Measurements from ENCODE around the gene ECEL1. TPM values are rescaled to one million over a fixed set of nuclear protein-coding genes. Genes with fewer than 3 reads are reported as not detected.
"Not testable (repeated sequence)": the region's sequence is repeated elsewhere in the genome, so short reads cannot be mapped to it uniquely, and the experiment has no call there.

The ECEL1 gene
- polyA plus RNA-seq, 3 donors = 0.56 to 1.3 (median 0.68) TPM

GRCh38 chr2:232438951-232439757 lies 48.5 kb downstream of the ECEL1 start:
- WGBS, 3 donors = 67 to 81% (median 77%) methylated on average over 15 to 21 of the region's 22 CpGs
- no peak overlapping the region for H3K27ac ChIP-seq (ENCODE audit: low read depth, low read length)

DNA sequence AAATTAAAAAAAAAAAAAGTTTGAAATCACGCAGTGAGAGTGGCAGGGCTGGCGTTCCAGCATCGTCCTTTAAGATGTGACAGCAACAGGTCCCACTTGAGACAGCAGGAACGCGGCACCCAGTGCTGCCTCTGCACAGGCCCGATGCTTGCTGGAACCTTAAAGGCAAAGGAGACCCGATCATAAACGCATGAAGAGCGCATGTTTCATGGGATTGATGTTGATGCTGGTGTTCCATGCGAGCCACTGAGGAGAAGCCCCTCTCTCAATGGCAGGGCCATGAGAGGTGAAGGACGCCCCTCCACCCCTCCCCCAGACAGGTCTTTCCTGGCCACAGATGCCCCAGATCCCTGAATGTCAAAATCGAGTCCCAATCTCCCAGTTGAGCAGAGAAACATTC lies 49.5 kb downstream of the ECEL1 start:
- H3K27ac ChIP-seq (ENCODE audit: low read depth, low read length) = no peak overlapping the region
- WGBS, 3 donors = 76 to 90% (median 84%) methylated on average over 12 of the region's 12 CpGs

DNA sequence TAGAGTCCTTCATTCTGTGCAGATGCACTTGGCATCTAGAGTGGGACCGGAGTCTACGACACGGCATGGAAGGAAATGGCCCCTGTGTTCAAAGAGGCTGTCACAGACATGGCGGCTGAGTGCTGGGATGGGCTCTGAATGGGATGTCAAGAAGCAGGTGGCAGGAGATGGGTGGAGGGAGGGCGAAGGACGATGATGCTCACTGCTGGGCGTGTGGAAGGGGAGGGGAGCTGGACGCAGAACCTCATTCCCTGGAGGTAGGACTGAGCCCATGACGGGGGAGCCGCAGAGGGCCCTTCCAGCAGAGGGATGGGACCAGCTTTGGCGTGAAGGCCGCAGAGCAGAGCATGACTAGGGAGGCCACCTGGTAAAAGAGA lies 50.5 kb downstream of the ECEL1 start:
- WGBS, 3 donors = 82 to 90% (median 90%) methylated on average over 12 of the region's 12 CpGs

GRCh38 chr2:232436381-232437194 lies 51.0 kb downstream of the ECEL1 start:
- H3K27ac ChIP-seq (ENCODE audit: low read depth, low read length) = no peak overlapping the region
- 83 to 88% (median 85%) methylated on average over 15 of the region's 15 CpGs for WGBS, 3 donors

More for the DNA sequence above, 50.5 kb downstream of the ECEL1 start:
- H3K27ac ChIP-seq (ENCODE audit: low read depth, low read length) = no peak overlapping the region

GRCh38 chr2:232435805-232436204 lies 51.8 kb downstream of the ECEL1 start:
- 81 to 90% (median 90%) methylated on average over 7 of the region's 7 CpGs for WGBS, 3 donors
- no peak overlapping the region for H3K27ac ChIP-seq (ENCODE audit: low read depth, low read length)

DNA sequence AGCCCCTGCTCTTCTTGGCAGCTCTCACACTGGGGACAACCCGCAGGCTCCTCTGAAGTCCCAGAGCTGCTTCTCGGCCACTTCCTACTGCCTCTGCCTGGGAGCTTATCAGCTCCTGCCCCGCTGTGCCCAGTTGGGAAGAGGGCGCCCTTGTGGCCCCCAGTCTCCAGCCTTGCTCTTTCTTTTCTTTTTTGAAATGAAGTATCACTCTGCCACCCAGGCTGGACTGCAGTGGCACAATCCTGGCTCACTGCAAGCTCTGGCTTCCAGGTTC lies 52.3 kb downstream of the ECEL1 start:
- 84 to 93% (median 88%) methylated on average over 4 of the region's 4 CpGs for WGBS, 3 donors
- no peak overlapping the region for H3K27ac ChIP-seq (ENCODE audit: low read depth, low read length)

- 90 to 94% (median 91%) methylated on average over 11 to 12 of the region's 12 CpGs for WGBS, 3 donors
Observed at GRCh38 chr2:232434563-232435374, 52.9 kb downstream of the ECEL1 start.

DNA sequence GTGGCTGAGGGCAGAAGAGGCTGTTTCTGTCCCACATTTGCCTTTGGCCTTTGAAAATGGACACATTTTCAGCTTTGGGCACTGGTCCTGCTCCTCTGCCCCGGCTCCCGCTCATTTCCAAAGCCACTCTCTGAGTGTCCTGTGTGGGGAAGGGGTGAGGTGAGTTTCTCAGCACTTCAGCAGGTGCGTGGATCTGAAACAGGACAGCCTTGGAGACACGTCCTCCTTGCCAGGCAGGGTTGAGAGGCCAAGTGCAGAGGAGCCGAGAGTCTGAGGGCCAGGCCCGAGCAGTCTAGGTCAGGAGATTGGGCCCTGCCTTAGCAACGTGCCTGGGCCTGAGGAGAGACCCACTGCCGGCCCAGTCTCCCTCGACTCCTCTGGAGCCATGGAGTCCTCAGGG lies 53.5 kb downstream of the ECEL1 start:
- WGBS, 3 donors = 72 to 89% (median 89%) methylated on average over 9 of the region's 9 CpGs
- H3K27ac ChIP-seq (ENCODE audit: low read depth, low read length) = no peak overlapping the region

More at GRCh38 chr2:232434563-232435374, 52.9 kb downstream of the ECEL1 start:
- no peak overlapping the region for H3K27ac ChIP-seq (ENCODE audit: low read depth, low read length)

- WGBS, 3 donors = 88 to 95% (median 94%) methylated on average over 8 to 9 of the region's 9 CpGs
- not testable (repeated sequence) for H3K27ac ChIP-seq (ENCODE audit: low read depth, low read length)
Observed at GRCh38 chr2:232433622-232434021, 54.0 kb downstream of the ECEL1 start.

DNA sequence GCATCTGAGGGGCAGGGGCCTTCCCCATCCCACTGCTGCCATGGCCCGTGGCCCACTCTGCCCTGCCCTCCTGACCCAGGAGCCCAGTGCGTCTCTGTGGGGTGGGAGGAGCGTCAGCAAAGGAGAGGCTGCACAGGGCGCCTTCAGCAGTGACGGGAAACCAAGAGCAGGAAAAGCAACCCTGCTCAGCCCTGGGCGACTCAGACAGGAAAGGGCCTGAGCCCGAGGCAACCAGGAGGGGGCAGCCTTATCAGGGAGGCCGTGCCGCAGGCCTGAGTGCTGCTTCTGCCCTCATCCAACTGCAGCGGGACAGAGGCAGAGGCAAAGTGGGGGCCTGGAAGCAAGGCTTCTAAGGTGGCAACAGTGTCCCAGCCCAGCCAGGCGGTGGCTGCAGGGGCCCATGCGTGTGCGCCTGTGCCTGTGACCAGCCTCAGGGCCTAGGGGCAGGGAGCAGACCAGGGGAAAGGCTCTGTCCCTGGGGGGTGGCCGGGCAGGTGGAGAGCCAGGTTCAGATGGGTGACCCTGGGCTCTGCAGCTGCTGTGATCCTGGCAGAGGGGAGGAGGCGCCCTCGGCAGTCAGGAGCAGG lies 54.9 kb downstream of the ECEL1 start:
- WGBS, 3 donors = 63 to 79% (median 70%) methylated on average over 13 to 16 of the region's 16 CpGs
- no peak overlapping the region for H3K27ac ChIP-seq (ENCODE audit: low read depth, low read length)

DNA sequence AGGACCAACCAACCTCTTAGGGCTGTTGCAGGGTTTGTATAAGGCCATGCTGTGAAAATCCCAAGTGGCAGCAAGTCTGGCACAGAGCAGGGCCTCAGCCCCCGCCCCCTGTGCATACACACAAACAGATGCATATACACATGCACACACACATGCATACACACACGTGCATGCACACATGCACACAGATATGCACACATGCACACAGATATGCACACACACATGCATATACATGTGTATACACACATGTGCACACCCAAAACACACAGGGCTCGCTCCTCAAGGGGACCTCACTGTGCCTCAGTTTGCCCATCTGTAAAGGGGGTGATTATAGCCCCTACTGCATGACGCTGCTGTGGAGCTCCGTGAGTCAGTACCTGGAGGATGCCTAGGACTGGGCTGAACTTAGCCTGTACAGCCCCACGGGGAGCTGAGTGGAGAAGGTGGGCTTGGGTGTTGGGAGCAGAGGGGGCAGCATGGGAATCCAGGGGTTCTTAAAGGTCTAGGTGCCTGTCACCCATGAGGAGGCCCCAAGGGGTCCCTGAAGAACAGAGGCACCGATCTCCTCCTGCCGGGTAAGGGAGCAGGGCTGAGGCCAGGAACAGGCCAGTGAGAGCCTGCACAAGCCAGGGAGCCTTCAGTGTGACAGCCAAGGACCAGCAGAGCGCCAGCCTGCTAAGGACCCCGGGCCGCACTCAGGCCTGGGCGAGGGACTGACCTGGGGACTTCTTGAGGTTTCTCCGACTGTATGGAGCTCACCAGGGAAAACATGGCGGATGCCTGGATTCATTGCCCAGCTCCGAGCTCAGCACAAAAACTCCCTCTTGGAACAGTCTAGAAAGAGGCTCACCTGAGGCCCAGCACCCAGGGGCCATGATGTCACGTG lies 55.7 kb downstream of the ECEL1 start:
- H3K27ac ChIP-seq (ENCODE audit: low read depth, low read length) = no peak overlapping the region
- WGBS, 3 donors = 78 to 87% (median 86%) methylated on average over 16 of the region's 16 CpGs

Other genes with a start within 250 kb of the ECEL1 start
- not detected for gene ALPP, start 109.1 kb downstream of the ECEL1 start, polyA plus RNA-seq
- gene ALPG, start 81.0 kb downstream of the ECEL1 start, polyA plus RNA-seq = not detected
- gene ALPI, start 31.7 kb downstream of the ECEL1 start, polyA plus RNA-seq = under 1 TPM in 2 of 3 donors, not detected in 1; 0.02 to 0.03 TPM
- gene PRSS56, start 32.6 kb upstream of the ECEL1 start, polyA plus RNA-seq = not detected
- under 1 TPM in 1 of 3 donors, not detected in 2; 0.03 TPM for gene CHRND, start 38.3 kb upstream of the ECEL1 start, polyA plus RNA-seq
- gene CHRNG, start 51.9 kb upstream of the ECEL1 start, polyA plus RNA-seq = not detected
- 1 to 10 TPM; 1.2 to 1.4 (median 1.3) TPM for gene TIGD1, start 62.7 kb upstream of the ECEL1 start, polyA plus RNA-seq
- gene EIF4E2, start 62.9 kb upstream of the ECEL1 start, polyA plus RNA-seq = 10 to 100 TPM; 42.4 to 60.2 (median 44.0) TPM
- gene EFHD1, start 145.8 kb upstream of the ECEL1 start, polyA plus RNA-seq = 10 to 100 TPM in 2 of 3 donors, 1 to 10 TPM in 1; 2.6 to 59.5 (median 18.9) TPM
- gene GIGYF2, start 209.5 kb upstream of the ECEL1 start, polyA plus RNA-seq = 10 to 100 TPM; 14.6 to 23.6 (median 17.0) TPM